HCT116 (cell line): ENCODE data around the gene SLC12A5. TPM values are rescaled to one million over a fixed set of nuclear protein-coding genes. Genes with fewer than 3 reads are reported as not detected.
"Not testable (repeated sequence)": the region's sequence is repeated elsewhere in the genome, so short reads cannot be mapped to it uniquely, and the experiment has no call there.

Experiments
- ATAC-seq: fragments of 200-7000 bp; cut with Tn5 transposase; 2 replicates; pipeline ENCODE4 v1.9.1; 2020; ENCODE audit warnings: mild to moderate bottlenecking, moderate library complexity
- BruUV-seq: library from RNA; stranded (reverse); fragments of 400-500 nt; replicated peaks from 2 replicates; lab custom pipeline; 2021; lab: Mats Ljungman, UMichigan
- CTCF ChIA-PET: fragments of 300-600 bp; sonication (Branson Sonifier 250); formaldehyde crosslinking; loops from one replicate; lab custom pipeline; 2021; ENCODE audit warnings: antibody characterized with exemption; lab: Charles Lee
- POLR2A ChIA-PET: fragments of 300-600, 350-600 bp; sonication (Branson Sonifier 250); formaldehyde crosslinking; loops from one replicate; lab custom pipeline; 2021; ENCODE audit warnings: antibody characterized with exemption; lab: Charles Lee
- RAD21 ChIA-PET, 2 experiments: fragments of 300-600 bp; sonication (Branson Sonifier 250); formaldehyde crosslinking; loops; one replicate each; lab custom pipeline; 2023; ENCODE audit warnings: low total read pairs in 2 of 2; ENCODE audit not compliant: uncharacterized antibody in 2 of 2, unreplicated experiment in 2 of 2, low non-redundant PET in 1 of 2; lab: Charles Lee
- DNase-seq: peaks from one replicate; pipeline ENCODE4 v3.0.0-alpha.2; 2010; ENCODE audit warnings: low read depth, low spot score
- H2AFZ ChIP-seq: fragments of 200-600 bp; shearing (Covaris generic), sonication (generic); 2 replicates; pipeline ENCODE4 v1.6.1; 2017; ENCODE audit warnings: low read depth, mixed run types, mixed read lengths, antibody characterized with exemption, low read length; ENCODE audit not compliant: poor library complexity, severe bottlenecking
- H3K27ac ChIP-seq: 2 replicates; pipeline ENCODE4 v1.5.1; 2012; ENCODE audit warnings: low read depth, low read length
- H3K27me3 ChIP-seq: fragments of 200-600 bp; sonication (generic); 2 replicates; pipeline ENCODE4 v1.6.1; 2016; ENCODE audit warnings: mixed run types, low read length, mixed read lengths; ENCODE audit not compliant: insufficient read depth
- H3K36me3 ChIP-seq, 2 experiments: fragments of 200-500 bp in 1 of 2; fragments of 200-600 bp in 1 of 2; sonication (Bioruptor generic) in 1 of 2; sonication (generic) in 1 of 2; 2 replicates each; pipeline versions ENCODE4 v1.5.1 to v1.6.1; 2014 to 2016; ENCODE audit warnings: low read length in 2 of 2, inconsistent platforms in 1 of 2, mixed read lengths in 1 of 2, mixed run types in 1 of 2; ENCODE audit not compliant: insufficient read depth in 2 of 2, control insufficient read depth in 1 of 2
- H3K4me1 ChIP-seq, 2 experiments: fragments of 200-600 bp in 1 of 2; sonication (generic) in 1 of 2; 2 replicates each; pipeline versions ENCODE4 v1.5.1 to v1.6.1; 2012 to 2017; ENCODE audit warnings: low read length in 2 of 2, inconsistent platforms in 1 of 2, mild to moderate bottlenecking in 1 of 2, mixed read lengths in 1 of 2, mixed run types in 1 of 2, moderate library complexity in 1 of 2; ENCODE audit not compliant: insufficient read depth in 2 of 2, control insufficient read depth in 1 of 2
- H3K4me2 ChIP-seq: fragments of 200-600 bp; sonication (generic); 2 replicates; pipeline ENCODE4 v1.6.1; 2017; ENCODE audit warnings: mixed run types, low read length, mixed read lengths
- H3K4me3 ChIP-seq, 2 experiments: fragments of 200-600 bp in 1 of 2; sonication (generic) in 1 of 2; replicated peaks in 1 of 2; 2 replicates each; pipeline ENCODE4 v1.5.1; 2011 to 2016; ENCODE audit warnings: low read length in 2 of 2, control low read depth in 1 of 2, low read depth in 1 of 2, mild to moderate bottlenecking in 1 of 2, mixed read lengths in 1 of 2, mixed run types in 1 of 2
- H3K79me2 ChIP-seq: fragments of 200-600 bp; sonication (generic); 2 replicates; pipeline ENCODE4 v1.6.1; 2017; ENCODE audit warnings: mild to moderate bottlenecking, mixed run types, low read length, moderate library complexity, mixed read lengths; ENCODE audit not compliant: insufficient read depth
- H3K9ac ChIP-seq: fragments of 200-600 bp; sonication (generic); 2 replicates; pipeline ENCODE4 v1.6.1; 2016; ENCODE audit warnings: low read length, mixed read lengths
- H3K9me2 ChIP-seq: fragments of 200-600 bp; sonication (generic), shearing (Covaris generic); 2 replicates; pipeline ENCODE4 v1.6.1; 2017; ENCODE audit warnings: mixed run types, mild to moderate bottlenecking, moderate library complexity; ENCODE audit not compliant: insufficient read depth
- H3K9me3 ChIP-seq, 2 experiments: fragments of 200-500 bp in 1 of 2; fragments of 200-600 bp in 1 of 2; sonication (Bioruptor generic) in 1 of 2; sonication (generic) in 1 of 2; 2 replicates each; pipeline ENCODE4 v1.6.1; 2014 to 2017; ENCODE audit warnings: low read length in 2 of 2, mixed read lengths in 2 of 2, inconsistent platforms in 1 of 2, low read depth in 1 of 2, mild to moderate bottlenecking in 1 of 2, mixed run types in 1 of 2, moderate library complexity in 1 of 2; ENCODE audit not compliant: control insufficient read depth in 1 of 2, insufficient read depth in 1 of 2
- H4K20me1 ChIP-seq: fragments of 200-600 bp; sonication (generic), shearing (Covaris generic); 2 replicates; pipeline ENCODE4 v1.6.1; 2017; ENCODE audit warnings: mixed run types, mild to moderate bottlenecking, moderate library complexity; ENCODE audit not compliant: insufficient read depth
- CEBPB ChIP-seq: IDR thresholded peaks from 2 replicates; pipeline ENCODE4 v1.6.1; 2012; ENCODE audit warnings: low read depth
- CTCF ChIP-seq, 3 experiments: fragments of 200-600 bp in 1 of 3; sonication (generic) in 1 of 3; IDR thresholded peaks in 2 of 3; conservative IDR thresholded peaks in 1 of 3; 2 replicates each; pipeline ENCODE4 v1.5.1; 2012 to 2017; ENCODE audit warnings: low read depth in 2 of 3, low read length in 2 of 3, antibody characterized with exemption in 1 of 3, borderline replicate concordance in 1 of 3, control low read depth in 1 of 3, mild to moderate bottlenecking in 1 of 3, mixed read lengths in 1 of 3, mixed run types in 1 of 3, moderate library complexity in 1 of 3; ENCODE audit not compliant: insufficient read depth in 1 of 3
- ELF1 ChIP-seq: IDR thresholded peaks from 2 replicates; pipeline ENCODE4 v1.6.1; 2012; ENCODE audit warnings: low read depth, borderline replicate concordance
- EZH2phosphoT487 ChIP-seq: fragments of 200-600 bp; IDR thresholded peaks from 2 replicates; pipeline ENCODE4 v1.6.1; 2018; ENCODE audit warnings: antibody characterized with exemption, borderline replicate concordance
- FOSL1 ChIP-seq: IDR thresholded peaks from 2 replicates; pipeline ENCODE4 v1.6.1; 2012; ENCODE audit warnings: low read depth
- JUND ChIP-seq: IDR thresholded peaks from 2 replicates; pipeline ENCODE4 v1.6.1; 2012
- RAD21 ChIP-seq: IDR thresholded peaks from 2 replicates; pipeline ENCODE4 v1.6.1; 2012; ENCODE audit warnings: low read depth, mild to moderate bottlenecking
- SIN3A ChIP-seq: IDR thresholded peaks from 2 replicates; pipeline ENCODE4 v1.6.1; 2012; ENCODE audit warnings: low read depth
- SP1 ChIP-seq: IDR thresholded peaks from 2 replicates; pipeline ENCODE4 v1.6.1; 2012; ENCODE audit warnings: low read depth
- TCF7L2 ChIP-seq: IDR thresholded peaks from 2 replicates; pipeline ENCODE4 v1.7.0; 2011; ENCODE audit warnings: borderline replicate concordance, inconsistent platforms; ENCODE audit not compliant: insufficient read depth, insufficient read length; ENCODE audit errors: extremely low read depth
- YY1 ChIP-seq: IDR thresholded peaks from 2 replicates; pipeline ENCODE4 v1.6.1; 2011; ENCODE audit warnings: low read length, low read depth, moderate library complexity, mild to moderate bottlenecking; ENCODE audit not compliant: insufficient replicate concordance; ENCODE audit errors: extremely low read depth
- ZBTB33 ChIP-seq: IDR thresholded peaks from 2 replicates; pipeline ENCODE4 v1.6.1; 2011; ENCODE audit warnings: mild to moderate bottlenecking, low read length, moderate library complexity; ENCODE audit not compliant: insufficient replicate concordance; ENCODE audit errors: extremely low read depth
- intact Hi-C: fragments of 100-400 bp; cut with micrococcal nuclease; formaldehyde crosslinking; loops from 2 replicates; pipeline ENCODE4 v1.10.0; 2022
- total RNA-seq: library from RNA; stranded (reverse); gene quantifications from one replicate; pipeline ENCODE4 v1.2.1, GENCODE V29; 2021; ENCODE audit not compliant: unreplicated experiment

The SLC12A5 gene
- total RNA-seq, 1 experiment from 2014 or later = 1.9 TPM

- RAD21 ChIA-PET = no interaction called here
- Histone ChIP-seq H4K20me1 (no peaks in the 10 kb centered on the region), H3K27ac (no peak overlapping the region), H3K4me1 (peaks cover 4 to 16% of the 10 kb centered on the region in 2 experiments; a peak in 3 of 4 replicates), H2AFZ (no peak overlapping the region), H3K36me3 (no peaks in the 10 kb centered on the region), H3K9me2 (no peaks in the 10 kb centered on the region), H3K9ac (no peak overlapping the region), H3K79me2 (no peaks in the 10 kb centered on the region), H3K4me3 (no peak overlapping the region), H3K27me3 (no peaks in the 10 kb centered on the region), H3K9me3 (no peaks in the 10 kb centered on the region), H3K4me2 (no peak overlapping the region)
- DNase-seq (no peak), ATAC-seq (no peak)
- POLR2A ChIA-PET = no interaction called here
- TF ChIP-seq ZBTB33 (no peak), SIN3A (no peak), YY1 (no peak), JUND (no peak), TCF7L2 (no peak), EZH2phosphoT487 (no peak), RAD21 (no peak), CTCF (IDR thresholded peaks at IDR 0.05 in 2 of 3, conservative IDR thresholded peaks at IDR 0.05 in 1 of 3; ENCODE audit: borderline replicate concordance in 1 of 3, insufficient read depth in 1 of 3, low read depth in 2 of 3, low read length in 2 of 3) (no peak), ELF1 (no peak), FOSL1 (no peak), CEBPB (no peak), SP1 (no peak)
- CTCF ChIA-PET = no interaction called here
- no TSS peak for BruUV-seq
- intact Hi-C loops = no loop called here
Measured at GRCh38 chr20:45994761-45995493, 34.1 kb upstream of the SLC12A5 start.

- H3K36me3 ChIP-seq, intact Hi-C loops, H3K4me3 ChIP-seq, ATAC-seq, H3K9me3 ChIP-seq, H3K9ac ChIP-seq, H3K4me2 ChIP-seq, POLR2A ChIA-PET, BruUV-seq, DNase-seq, H4K20me1 ChIP-seq, H3K79me2 ChIP-seq, H3K27me3 ChIP-seq, H2AFZ ChIP-seq, H3K9me2 ChIP-seq, H3K27ac ChIP-seq, RAD21 ChIA-PET: not testable (repeated sequence)
- CTCF ChIA-PET = interaction anchor here (0.7 kb wide), 1 partner anchor 9 kb away, joined by 4 read pairs; no protein-coding TSS in a partner anchor
- H3K4me1 ChIP-seq = peaks cover 4 to 16% of the 10 kb centered on the region in 2 experiments; a peak in 3 of 4 replicates
Measured at GRCh38 chr20:45995495-45996097, 33.4 kb upstream of the SLC12A5 start.
